Prostate gland (tissue), 2 donors: ENCODE measurements around the gene ELMO1.

ENCODE experiments used
- CTCF ChIP-seq, 4 experiments: fragments of 200-600 bp in 2 of 4; fragments of 450-650 bp in 2 of 4; sonication (generic) in 2 of 4; IDR thresholded peaks; 1 replicate in 3 of 4; 2 replicates in 1 of 4; pipeline ENCODE4 v1.5.1; 2016 to 2019; ENCODE audit warnings: antibody characterized with exemption in 4 of 4, mild to moderate bottlenecking in 2 of 4, moderate library complexity in 2 of 4
- POLR2A ChIP-seq: fragments of 450-650 bp; IDR thresholded peaks from one replicate; pipeline ENCODE4 v1.6.1; 2016; ENCODE audit warnings: antibody characterized with exemption, mild to moderate bottlenecking

- TF ChIP-seq CTCF (IDR thresholded peaks at IDR 0.05) (no peak), POLR2A (no peak)
Observed at GRCh38 chr7:37368540-37368939, 80.1 kb downstream of the ELMO1 start.
